HG03378 (cell line): ENCODE results near the gene ESRRB.

Experiments used
- ATAC-seq: cut with Tn5 transposase; IDR thresholded peaks from one replicate; pipeline ENCODE4 v1.9.1; 2021; ENCODE audit warnings: mild to moderate bottlenecking, moderate library complexity; ENCODE audit not compliant: unreplicated experiment

Gene ESRRB

GRCh38 chr14:76351941-76352340 lies 24.0 kb upstream of the ESRRB start:
- ATAC-seq = no peak

GRCh38 chr14:76352639-76353281 lies 23.2 kb upstream of the ESRRB start:
- no peak for ATAC-seq

GRCh38 chr14:76354310-76354709 lies 21.6 kb upstream of the ESRRB start:
- no peak for ATAC-seq

- no peak for ATAC-seq
These were observed 20.2 kb upstream of the ESRRB start for GRCh38 chr14:76355771-76356170.

GRCh38 chr14:76371066-76371465 lies 4.9 kb upstream of the ESRRB start:
- no peak for ATAC-seq

GRCh38 chr14:76373456-76373855 lies 2.5 kb upstream of the ESRRB start:
- no peak for ATAC-seq

GRCh38 chr14:76375484-76375883 lies 453 bp upstream of the ESRRB start:
- no peak for ATAC-seq

GRCh38 chr14:76376409-76376877 lies 506 bp downstream of the ESRRB start:
- ATAC-seq = no peak

GRCh38 chr14:76376878-76377734 lies 1.2 kb downstream of the ESRRB start:
- no peak for ATAC-seq

GRCh38 chr14:76377735-76378074 lies 1.8 kb downstream of the ESRRB start:
- ATAC-seq = no peak

- ATAC-seq = no peak
These were observed 5.1 kb downstream of the ESRRB start for GRCh38 chr14:76380991-76381390.

- no peak for ATAC-seq
These were observed 6.0 kb downstream of the ESRRB start for GRCh38 chr14:76381817-76382494.

- ATAC-seq = no peak
These were observed 6.5 kb downstream of the ESRRB start for GRCh38 chr14:76382495-76382832.

GRCh38 chr14:76385435-76385834 lies 9.5 kb downstream of the ESRRB start:
- ATAC-seq = no peak

GRCh38 chr14:76386944-76387782 lies 11.2 kb downstream of the ESRRB start:
- peak; percentile 58 for ATAC-seq

- ATAC-seq = no peak
These were observed 13.9 kb downstream of the ESRRB start for GRCh38 chr14:76389841-76390240.

GRCh38 chr14:76390621-76391020 lies 14.7 kb downstream of the ESRRB start:
- no peak for ATAC-seq

- no peak for ATAC-seq
These were observed 16.2 kb downstream of the ESRRB start for GRCh38 chr14:76391981-76392690.

GRCh38 chr14:76394569-76394968 lies 18.6 kb downstream of the ESRRB start:
- no peak for ATAC-seq

GRCh38 chr14:76395161-76395560 lies 19.2 kb downstream of the ESRRB start:
- ATAC-seq = no peak
